Calu3 (cell line): ENCODE data around the gene ADCY5. TPM values are rescaled to one million over a fixed set of nuclear protein-coding genes. Genes with fewer than 3 reads are reported as not detected.

Source experiments
- BruUV-seq: library from RNA; stranded (reverse); fragments of 400-500 nt; replicated peaks from 2 replicates; lab custom pipeline; 2021; lab: Mats Ljungman, UMichigan
- CTCF ChIA-PET: fragments of 300-600 bp; sonication (Branson Sonifier 250); formaldehyde crosslinking; loops from one replicate; lab custom pipeline; 2022; ENCODE audit warnings: antibody characterized with exemption; lab: Charles Lee
- DNase-seq: peaks from one replicate; pipeline ENCODE4 v3.0.0; 2022
- H3K27ac Mint-ChIP-seq: one replicate; pipeline ENCODE4 v1.8.0; 2022; ENCODE audit warnings: mixed read lengths; ENCODE audit not compliant: unreplicated experiment
- H3K27me3 Mint-ChIP-seq: one replicate; pipeline ENCODE4 v1.8.0; 2022; ENCODE audit warnings: mixed read lengths; ENCODE audit not compliant: unreplicated experiment
- H3K36me3 Mint-ChIP-seq: one replicate; pipeline ENCODE4 v1.8.0; 2022; ENCODE audit warnings: mild to moderate bottlenecking, moderate library complexity, mixed read lengths; ENCODE audit not compliant: insufficient read depth, unreplicated experiment
- H3K4me1 Mint-ChIP-seq: one replicate; pipeline ENCODE4 v1.8.0; 2022; ENCODE audit warnings: mild to moderate bottlenecking, low read depth, mixed read lengths; ENCODE audit not compliant: unreplicated experiment
- H3K4me3 Mint-ChIP-seq: one replicate; pipeline ENCODE4 v1.8.0; 2022; ENCODE audit warnings: mild to moderate bottlenecking, low read depth, moderate library complexity, mixed read lengths; ENCODE audit not compliant: unreplicated experiment
- H3K9me3 Mint-ChIP-seq: one replicate; pipeline ENCODE4 v1.8.0; 2022; ENCODE audit warnings: low read depth, mixed read lengths; ENCODE audit not compliant: unreplicated experiment
- CTCF ChIP-seq: fragments of 200-600 bp; IDR thresholded peaks from one replicate; pipeline ENCODE4 v1.8.0; 2022; ENCODE audit warnings: antibody characterized with exemption; ENCODE audit not compliant: unreplicated experiment
- intact Hi-C: fragments of 100-400 bp; cut with micrococcal nuclease; formaldehyde crosslinking; loops from one replicate; pipeline ENCODE4 v1.10.0; 2022; ENCODE audit not compliant: unreplicated experiment
- total RNA-seq: library from RNA; stranded (reverse); gene quantifications from 2 replicates; pipeline ENCODE4 v1.2.3, GENCODE V29; 2022

ADCY5 gene
- total RNA-seq, 1 experiment from 2014 or later: 2.5 TPM

- intact Hi-C loops: no loop called here
- no peak overlapping the region for H3K4me3 Mint-ChIP-seq
- BruUV-seq: no TSS peak
- peaks cover 8% of the 10 kb centered on the region for H3K4me1 Mint-ChIP-seq
- H3K9me3 Mint-ChIP-seq: no peaks in the 10 kb centered on the region
- no peak for DNase-seq
- no peaks in the 10 kb centered on the region for H3K27me3 Mint-ChIP-seq
- TF ChIP-seq CTCF: no peak
- CTCF ChIA-PET: no interaction called here
- peaks cover 5% of the 10 kb centered on the region for H3K36me3 Mint-ChIP-seq
- H3K27ac Mint-ChIP-seq: no peak overlapping the region
Measured at GRCh38 chr3:123416647-123417046, 32.2 kb downstream of the ADCY5 start.

GRCh38 chr3:123416173-123416572 is 32.7 kb downstream of the ADCY5 start:
- Mint-ChIP-seq H3K4me1 (peaks cover 12% of the 10 kb centered on the region), H3K36me3 (peaks cover 5% of the 10 kb centered on the region), H3K27me3 (no peaks in the 10 kb centered on the region), H3K9me3 (no peaks in the 10 kb centered on the region), H3K27ac (no peak overlapping the region), H3K4me3 (no peak overlapping the region)
- no peak for TF ChIP-seq CTCF
- no peak for DNase-seq
- CTCF ChIA-PET: no interaction called here
- no TSS peak for BruUV-seq
- intact Hi-C loops: no loop called here

- Mint-ChIP-seq H3K27me3 (no peaks in the 10 kb centered on the region), H3K4me1 (peaks cover 22% of the 10 kb centered on the region), H3K36me3 (peaks cover 7% of the 10 kb centered on the region), H3K27ac (no peak overlapping the region), H3K4me3 (no peak overlapping the region), H3K9me3 (no peaks in the 10 kb centered on the region)
- intact Hi-C loops: no loop called here
- DNase-seq: no peak
- no TSS peak for BruUV-seq
- CTCF ChIA-PET: no interaction called here
- TF ChIP-seq CTCF: no peak
Measured at GRCh38 chr3:123414973-123415775, 33.7 kb downstream of the ADCY5 start.

- H3K36me3 Mint-ChIP-seq: peaks cover 9% of the 10 kb centered on the region
- TF ChIP-seq CTCF: no peak
- H3K4me3 Mint-ChIP-seq: no peak overlapping the region
- H3K4me1 Mint-ChIP-seq: peaks cover 26% of the 10 kb centered on the region
- H3K9me3 Mint-ChIP-seq: no peaks in the 10 kb centered on the region
- intact Hi-C loops: no loop called here
- CTCF ChIA-PET: interaction anchor here (1.4 kb wide), 1 partner anchor 9 kb away, joined by 5 read pairs; no protein-coding TSS in a partner anchor
- no peak for DNase-seq
- H3K27ac Mint-ChIP-seq: no peak overlapping the region
- H3K27me3 Mint-ChIP-seq: no peaks in the 10 kb centered on the region
- no TSS peak for BruUV-seq
Measured at GRCh38 chr3:123412811-123413604, 35.9 kb downstream of the ADCY5 start.
